ENCODE results near the gene DUS2. TPM values are rescaled to one million over a fixed set of nuclear protein-coding genes. Genes with fewer than 3 reads are reported as not detected.
A peak's percentile ranks its signal among the peaks of the same experiment; 100 is the strongest.

Gene DUS2
- total and polyA plus RNA-seq, 9 of the 15 experiments (the other 6 are each of a cell fraction or from before 2014, with no cell fraction given): 5.8 to 22.5 (median 20.6) TPM

DNA sequence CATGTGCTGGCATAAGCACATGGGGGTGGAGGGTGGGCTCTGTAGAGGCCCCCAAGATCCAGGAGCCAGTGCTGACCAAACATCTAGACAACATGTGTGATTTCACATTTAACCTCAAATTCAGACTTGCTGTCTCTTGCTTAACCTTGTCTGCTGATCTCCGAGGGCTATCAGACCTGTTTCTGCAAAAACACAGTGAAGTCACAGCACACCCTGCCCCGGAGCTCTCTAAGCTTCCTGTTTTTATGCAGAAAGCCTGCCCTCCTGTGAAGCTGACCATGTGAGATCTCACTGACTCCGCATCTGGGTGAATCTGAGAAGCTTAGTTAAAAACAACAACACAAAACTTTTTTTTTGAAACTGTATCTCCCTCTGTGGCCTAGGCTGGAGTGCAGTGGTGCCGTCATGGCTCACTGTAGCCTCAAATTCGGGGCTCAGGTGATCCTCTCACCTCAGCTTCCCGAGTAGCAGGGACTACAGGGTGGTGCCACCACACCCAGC is 17.2 kb upstream of the DUS2 start:
- no peaks in the 10 kb centered on the region for H3K9me1 ChIP-seq (ENCODE audit: control insufficient read depth, insufficient read depth, low read length)
- H3K27ac ChIP-seq (ENCODE audit: extremely low read depth, low read depth, low read length): peak overlapping the region; percentile 34; the same call in 1 of the 3 replicates
- H2AFZ ChIP-seq (ENCODE audit: low read depth, low read length): peak overlapping the region; percentile 81
- in situ Hi-C loops (cut with MboI): no loop called here
- intact Hi-C loops (cut with micrococcal nuclease): no loop called here
- H3K4me2 ChIP-seq (ENCODE audit: insufficient read depth, low read length): peak overlapping the region; percentile 22; the same call in 1 of the 2 replicates
- no peaks in the 10 kb centered on the region for H4K20me1 ChIP-seq (replicated peaks; ENCODE audit: control insufficient read depth, insufficient read depth, low read length)
- 19% methylated on average over 6 of the region's 6 CpGs for WGBS (ENCODE audit: insufficient coverage, low coverage, missing lambda C conversion rate)
- H3K79me2 ChIP-seq (ENCODE audit: control insufficient read depth, insufficient read depth, low read length): no peaks in the 10 kb centered on the region
- DNase-seq (ENCODE audit: extremely low read depth in 1 of 4, low spot score in 3 of 4): peak in 1 of 4 experiments; percentile 33
- H3K9me3 ChIP-seq (replicated peaks; ENCODE audit: control insufficient read depth, insufficient read depth, low read depth, low read length): no peaks in the 10 kb centered on the region
- CTCF ChIA-PET (ENCODE audit: low intra/inter-chr PET ratio): interaction anchor here (1.6 kb wide), 1 partner anchor 12 kb away, joined by 5 read pairs; no protein-coding TSS in a partner anchor
- ATAC-seq: peak; percentile 77
- H3K27me3 ChIP-seq (ENCODE audit: control insufficient read depth in 2 of 2, insufficient read depth in 2 of 2, low read length in 2 of 2): no peaks in the 10 kb centered on the region
- POLR2A ChIA-PET: interaction anchor here (0.6 to 3.2 kb wide), 7 partner anchors 10 to 444 kb away, joined by 3 to 13 read pairs (median 4); partner anchors contain the start of genes DDX28, DPEP2NB and DUS2
- H3K36me3 ChIP-seq (ENCODE audit: control insufficient read depth, insufficient read depth, low read length): no peaks in the 10 kb centered on the region
- H3K9ac ChIP-seq (ENCODE audit: insufficient read depth in 1 of 2, low read depth in 2 of 2, low read length in 2 of 2): peak overlapping the region in 1 of 2 experiments; percentile 30; a peak in 3 of 4 replicates
- peaks cover 0 to 4% of the 10 kb centered on the region in 2 experiments; a peak in 2 of 5 replicates for H3K4me1 ChIP-seq (replicated peaks in 1 of 2; ENCODE audit: control insufficient read depth in 2 of 2, insufficient read depth in 2 of 2, low read length in 2 of 2)
- no peak for FAIRE-seq
- no peak overlapping the region for H3K4me3 ChIP-seq
- no TSS peak for BruUV-seq (replicated peaks)
- TF ChIP-seq NR2C2 (CRISPR knock-in tag; IDR thresholded peaks at IDR 0.05) (no peak), NR2C2 (tag; IDR thresholded peaks at IDR 0.05) (peak; percentile 46), L3MBTL2 (IDR thresholded peaks at IDR 0.05) (peak; percentile 40; the same call in 1 of the 2 replicates), ZNF282 (CRISPR knock-in tag; IDR thresholded peaks at IDR 0.05) (no peak), CEBPB (tag; IDR thresholded peaks at IDR 0.05) (peak; percentile 57), ZNF766 (CRISPR knock-in tag; conservative IDR thresholded peaks at IDR 0.05) (peak; percentile 74), CEBPG (CRISPR knock-in tag; IDR thresholded peaks at IDR 0.05) (no peak), CEBPG (tag; conservative IDR thresholded peaks at IDR 0.05 in 1 of 2, IDR thresholded peaks at IDR 0.05 in 1 of 2) (peak in 1 of 2 experiments; percentile 63; a peak in 2 of 4 replicates), ZNF143 (CRISPR knock-in tag; IDR thresholded peaks at IDR 0.05) (no peak), ZKSCAN8 (CRISPR knock-in tag; IDR thresholded peaks at IDR 0.05) (no peak), JUND (IDR thresholded peaks at IDR 0.05; ENCODE audit: borderline replicate concordance, low read depth, low read length) (no peak), JUND (tag; IDR thresholded peaks at IDR 0.05; ENCODE audit: borderline replicate concordance, low read depth, low read length) (peak; percentile 8; the same call in 1 of the 3 replicates), ZC3H11A (IDR thresholded peaks at IDR 0.05; ENCODE audit: low read depth, low read length) (no peak), CBX3 (IDR thresholded peaks at IDR 0.05; ENCODE audit: borderline replicate concordance in 1 of 2, low read length in 2 of 2) (0 out of 3 replicates have a peak, but pooled peaks of 1 of the 2 experiments have one; percentile 18), HDAC8 (tag; IDR thresholded peaks at IDR 0.05) (no peak)
- TF ChIP-seq, protein P1, sequence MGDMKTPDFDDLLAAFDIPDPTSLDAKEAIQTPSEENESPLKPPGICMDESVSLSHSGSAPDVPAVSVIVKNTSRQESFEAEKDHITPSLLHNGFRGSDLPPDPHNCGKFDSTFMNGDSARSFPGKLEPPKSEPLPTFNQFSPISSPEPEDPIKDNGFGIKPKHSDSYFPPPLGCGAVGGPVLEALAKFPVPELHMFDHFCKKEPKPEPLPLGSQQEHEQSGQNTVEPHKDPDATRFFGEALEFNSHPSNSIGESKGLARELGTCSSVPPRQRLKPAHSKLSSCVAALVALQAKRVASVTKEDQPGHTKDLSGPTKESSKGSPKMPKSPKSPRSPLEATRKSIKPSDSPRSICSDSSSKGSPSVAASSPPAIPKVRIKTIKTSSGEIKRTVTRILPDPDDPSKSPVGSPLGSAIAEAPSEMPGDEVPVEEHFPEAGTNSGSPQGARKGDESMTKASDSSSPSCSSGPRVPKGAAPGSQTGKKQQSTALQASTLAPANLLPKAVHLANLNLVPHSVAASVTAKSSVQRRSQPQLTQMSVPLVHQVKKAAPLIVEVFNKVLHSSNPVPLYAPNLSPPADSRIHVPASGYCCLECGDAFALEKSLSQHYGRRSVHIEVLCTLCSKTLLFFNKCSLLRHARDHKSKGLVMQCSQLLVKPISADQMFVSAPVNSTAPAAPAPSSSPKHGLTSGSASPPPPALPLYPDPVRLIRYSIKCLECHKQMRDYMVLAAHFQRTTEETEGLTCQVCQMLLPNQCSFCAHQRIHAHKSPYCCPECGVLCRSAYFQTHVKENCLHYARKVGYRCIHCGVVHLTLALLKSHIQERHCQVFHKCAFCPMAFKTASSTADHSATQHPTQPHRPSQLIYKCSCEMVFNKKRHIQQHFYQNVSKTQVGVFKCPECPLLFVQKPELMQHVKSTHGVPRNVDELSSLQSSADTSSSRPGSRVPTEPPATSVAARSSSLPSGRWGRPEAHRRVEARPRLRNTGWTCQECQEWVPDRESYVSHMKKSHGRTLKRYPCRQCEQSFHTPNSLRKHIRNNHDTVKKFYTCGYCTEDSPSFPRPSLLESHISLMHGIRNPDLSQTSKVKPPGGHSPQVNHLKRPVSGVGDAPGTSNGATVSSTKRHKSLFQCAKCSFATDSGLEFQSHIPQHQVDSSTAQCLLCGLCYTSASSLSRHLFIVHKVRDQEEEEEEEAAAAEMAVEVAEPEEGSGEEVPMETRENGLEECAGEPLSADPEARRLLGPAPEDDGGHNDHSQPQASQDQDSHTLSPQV (IDR thresholded peaks at IDR 0.05): 0 out of 2 replicates have a peak, but pooled peaks have one; percentile 37
- TF ChIP-seq, protein P2, sequence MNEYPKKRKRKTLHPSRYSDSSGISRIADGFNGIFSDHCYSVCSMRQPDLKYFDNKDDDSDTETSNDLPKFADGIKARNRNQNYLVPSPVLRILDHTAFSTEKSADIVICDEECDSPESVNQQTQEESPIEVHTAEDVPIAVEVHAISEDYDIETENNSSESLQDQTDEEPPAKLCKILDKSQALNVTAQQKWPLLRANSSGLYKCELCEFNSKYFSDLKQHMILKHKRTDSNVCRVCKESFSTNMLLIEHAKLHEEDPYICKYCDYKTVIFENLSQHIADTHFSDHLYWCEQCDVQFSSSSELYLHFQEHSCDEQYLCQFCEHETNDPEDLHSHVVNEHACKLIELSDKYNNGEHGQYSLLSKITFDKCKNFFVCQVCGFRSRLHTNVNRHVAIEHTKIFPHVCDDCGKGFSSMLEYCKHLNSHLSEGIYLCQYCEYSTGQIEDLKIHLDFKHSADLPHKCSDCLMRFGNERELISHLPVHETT (CRISPR knock-in tag; conservative IDR thresholded peaks at IDR 0.05 in 1 of 2, IDR thresholded peaks at IDR 0.05 in 1 of 2): peak in 1 of 2 experiments; percentile 58; a peak in 1 of 4 replicates
